NCI-H526 (cell line): ENCODE data around the gene UQCC5.

Source experiments
- DNase-seq, 2 experiments: peaks; one replicate each; lab custom pipeline; 2025; lab: John Stamatoyannopoulos, UW

UQCC5 gene

GRCh38 chr3:52570076-52570475 lies 33.7 kb downstream of the UQCC5 start:
- DNase-seq, result no peak

DNA sequence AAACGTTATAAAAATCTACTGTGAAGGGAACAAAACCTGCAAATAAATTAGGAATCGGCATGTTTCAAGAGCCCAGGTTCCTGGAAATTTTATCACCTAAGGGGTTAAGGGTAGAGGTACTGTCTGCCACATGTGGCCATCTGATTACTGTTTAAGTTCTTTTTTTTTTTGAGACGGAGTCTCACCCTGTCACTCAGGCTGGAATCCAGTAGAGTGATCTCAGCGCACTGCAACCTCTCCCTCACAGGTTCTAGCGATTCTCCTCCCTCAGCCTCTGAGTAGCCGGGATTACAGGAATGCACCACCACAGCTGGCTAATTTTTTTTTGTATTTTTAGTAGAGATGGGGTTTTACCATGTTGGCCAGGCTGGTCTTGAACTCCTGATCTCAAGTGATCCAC lies 35.8 kb downstream of the UQCC5 start:
- DNase-seq, result no peak

DNA sequence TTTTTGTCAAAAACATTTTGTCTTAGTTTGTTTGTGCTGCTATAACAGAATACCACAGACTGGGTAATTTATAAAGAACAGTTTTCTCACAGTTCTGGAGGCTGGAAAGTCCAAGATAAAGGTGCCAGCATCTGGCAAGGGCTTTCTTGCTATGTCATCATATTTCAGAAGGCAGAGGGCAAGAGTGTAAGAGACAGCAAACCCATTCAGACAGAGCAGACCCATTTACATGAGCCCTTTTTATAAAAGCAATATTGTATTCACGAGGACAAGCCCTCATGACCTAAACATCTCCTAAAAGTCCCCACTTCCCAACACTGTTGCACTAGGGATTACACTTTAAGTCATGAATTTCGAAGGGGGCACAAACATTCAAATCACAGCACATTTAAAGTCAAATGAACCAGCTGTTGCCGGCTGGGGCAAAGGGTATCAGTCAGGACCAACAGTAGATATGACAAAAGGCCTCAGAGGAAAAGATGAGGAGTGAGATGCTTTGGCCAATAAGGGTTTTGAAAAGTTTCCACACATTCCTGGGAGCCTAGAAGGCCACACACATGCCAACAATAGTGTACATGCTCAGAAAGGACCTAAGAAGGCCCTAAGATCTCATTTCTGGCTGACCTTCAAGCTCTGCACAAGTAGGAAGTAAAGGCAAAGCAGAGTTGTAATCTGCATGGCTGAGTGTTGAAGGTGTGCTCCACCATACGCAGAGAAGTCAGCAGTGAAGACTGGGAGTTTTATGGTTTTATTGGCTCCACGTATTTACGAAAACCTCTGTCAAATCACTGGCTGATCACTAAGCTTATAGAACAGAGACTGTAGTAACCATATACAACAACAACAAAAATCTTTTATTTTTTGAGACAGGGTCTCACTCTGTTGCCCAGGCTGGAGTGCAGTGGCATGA lies 37.9 kb downstream of the UQCC5 start:
- DNase-seq, result no peak
